HepG2 (cell line): Measurements from ENCODE around the gene CLRN2. TPM values are rescaled to one million over a fixed set of nuclear protein-coding genes. Genes with fewer than 3 reads are reported as not detected.

Source experiments
- ARNTL ChIP-seq: sonication (generic); formaldehyde crosslinking; IDR thresholded peaks from 2 replicates; pipeline ENCODE4 v1.4.0; 2020; ENCODE audit warnings: mild to moderate bottlenecking, missing genetic modification reagents
- EHMT2 ChIP-seq: fragments of 200-600 bp; sonication (generic); IDR thresholded peaks from 2 replicates; pipeline ENCODE4 v1.7.0; 2017; ENCODE audit warnings: antibody characterized with exemption, low read depth, low read length, borderline replicate concordance
- MYNN ChIP-seq: sonication (generic); formaldehyde crosslinking; IDR thresholded peaks from 2 replicates; pipeline ENCODE4 v1.4.0; 2020; ENCODE audit warnings: mild to moderate bottlenecking, low read depth, missing genetic modification reagents
- NONO ChIP-seq, 2 experiments: fragments of 450-650 bp in 1 of 2; sonication (generic) in 1 of 2; formaldehyde crosslinking in 1 of 2; IDR thresholded peaks in 1 of 2; conservative IDR thresholded peaks in 1 of 2; 2 replicates each; pipeline versions ENCODE4 v1.6.1 to v1.8.0; 2017 to 2022; ENCODE audit warnings: mild to moderate bottlenecking in 1 of 2, missing genetic modification reagents in 1 of 2, moderate library complexity in 1 of 2
- SRSF4 ChIP-seq: fragments of 200-400 bp; formaldehyde crosslinking; IDR thresholded peaks from one replicate; pipeline ENCODE4 v1.6.1; 2018; ENCODE audit warnings: mild to moderate bottlenecking, low read depth, low read length, moderate library complexity; ENCODE audit not compliant: poor library complexity, severe bottlenecking
- ZFP82 ChIP-seq: sonication (generic); formaldehyde crosslinking; IDR thresholded peaks from 2 replicates; pipeline ENCODE4 v1.5.1; 2020; ENCODE audit warnings: mild to moderate bottlenecking, missing genetic modification reagents, borderline replicate concordance
- ZNF460 ChIP-seq: sonication (generic); formaldehyde crosslinking; IDR thresholded peaks from 2 replicates; pipeline ENCODE4 v1.5.1; 2020; ENCODE audit warnings: missing genetic modification reagents, mild to moderate bottlenecking, borderline replicate concordance
- ZNF615 ChIP-seq: sonication (generic); formaldehyde crosslinking; IDR thresholded peaks from 2 replicates; pipeline ENCODE4 v1.5.0; 2020; ENCODE audit warnings: mild to moderate bottlenecking, missing genetic modification reagents, borderline replicate concordance
- ZNF616 ChIP-seq: sonication (generic); formaldehyde crosslinking; IDR thresholded peaks from 2 replicates; pipeline ENCODE4 v1.5.0; 2020; ENCODE audit warnings: low read depth, mild to moderate bottlenecking, missing genetic modification reagents
- ZNF709 ChIP-seq: sonication (generic); formaldehyde crosslinking; IDR thresholded peaks from 2 replicates; pipeline ENCODE4 v1.5.0; 2020; ENCODE audit warnings: mild to moderate bottlenecking, missing genetic modification reagents
- ZNF878 ChIP-seq: sonication (generic); formaldehyde crosslinking; IDR thresholded peaks from 2 replicates; pipeline ENCODE4 v1.8.1; 2023; ENCODE audit warnings: mild to moderate bottlenecking, missing genetic modification reagents, moderate library complexity
- polyA plus RNA-seq, 8 experiments: library from polyadenylated mRNA; depleted of rRNA in 3 of 8; stranded (reverse) in 7 of 8; unstranded in 1 of 8; fragments of >200 nt; fragmentation: Illumina TruSeq in 4 of 8; extraction: Trizol in 4 of 8; gene quantifications; 2 replicates each; pipeline versions ENCODE4 v1.2.1 to v1.2.3, GENCODE V29; 2011 to 2016; ENCODE audit warnings: low read depth in 4 of 8, missing spikeins in 1 of 8, mixed read lengths in 1 of 8; ENCODE audit not compliant: insufficient read depth in 1 of 8
- total RNA-seq, 5 experiments: library from RNA; depleted of rRNA; stranded (reverse); fragments of >200 nt; fragmentation: Illumina TruSeq; extraction: Trizol; gene quantifications; 2 replicates each; pipeline ENCODE4 v1.2.3, GENCODE V29; 2016; ENCODE audit warnings: low read depth in 1 of 5
- TF ChIP-seq, protein P1 (sequence below): sonication (generic); formaldehyde crosslinking; IDR thresholded peaks from 2 replicates; pipeline ENCODE4 v1.4.0; 2020; ENCODE audit warnings: mild to moderate bottlenecking, missing genetic modification reagents, borderline replicate concordance
- TF ChIP-seq, protein P2 (sequence below), 2 experiments: IDR thresholded peaks; 2 replicates each; pipeline ENCODE4 v1.6.1; 2011 to 2012; ENCODE audit warnings: low read length in 2 of 2, borderline replicate concordance in 1 of 2, low read depth in 1 of 2, mild to moderate bottlenecking in 1 of 2, moderate library complexity in 1 of 2
- TF ChIP-seq, protein P3 (sequence below): sonication (generic); formaldehyde crosslinking; IDR thresholded peaks from 2 replicates; pipeline ENCODE4 v1.8.1; 2023; ENCODE audit warnings: mild to moderate bottlenecking, moderate library complexity, missing genetic modification reagents
- TF ChIP-seq, protein P4 (sequence below): sonication (generic); formaldehyde crosslinking; IDR thresholded peaks from 2 replicates; pipeline ENCODE4 v1.5.0; 2020; ENCODE audit warnings: mild to moderate bottlenecking, missing genetic modification reagents

CLRN2 gene
- total and polyA plus RNA-seq, 2 of the 13 experiments (the other 11 are each of a cell fraction or from before 2014, with no cell fraction given): not detected

DNA sequence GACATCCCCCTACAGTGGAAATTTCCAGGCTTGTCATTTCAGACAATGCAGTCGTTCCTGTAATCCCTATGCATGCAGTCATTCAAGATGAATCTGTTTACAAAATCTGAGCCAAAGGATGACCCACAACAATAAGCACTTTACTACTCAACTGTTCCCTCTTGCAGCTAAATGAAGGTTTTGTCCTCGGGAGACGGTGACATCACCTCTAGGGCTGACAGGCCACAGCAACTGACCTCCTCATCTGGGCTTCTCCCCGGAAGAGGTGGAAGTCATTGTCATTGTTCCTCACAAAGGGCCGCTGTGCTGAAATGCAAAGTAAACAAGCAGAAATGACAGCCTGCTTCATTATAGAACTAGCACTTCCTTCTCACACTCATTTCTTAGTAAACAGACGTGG, 29.2 kb downstream of the CLRN2 start (continued):
- TF ChIP-seq EHMT2: no peak; the same call in 1 of the 2 replicates
- TF ChIP-seq, protein P1, sequence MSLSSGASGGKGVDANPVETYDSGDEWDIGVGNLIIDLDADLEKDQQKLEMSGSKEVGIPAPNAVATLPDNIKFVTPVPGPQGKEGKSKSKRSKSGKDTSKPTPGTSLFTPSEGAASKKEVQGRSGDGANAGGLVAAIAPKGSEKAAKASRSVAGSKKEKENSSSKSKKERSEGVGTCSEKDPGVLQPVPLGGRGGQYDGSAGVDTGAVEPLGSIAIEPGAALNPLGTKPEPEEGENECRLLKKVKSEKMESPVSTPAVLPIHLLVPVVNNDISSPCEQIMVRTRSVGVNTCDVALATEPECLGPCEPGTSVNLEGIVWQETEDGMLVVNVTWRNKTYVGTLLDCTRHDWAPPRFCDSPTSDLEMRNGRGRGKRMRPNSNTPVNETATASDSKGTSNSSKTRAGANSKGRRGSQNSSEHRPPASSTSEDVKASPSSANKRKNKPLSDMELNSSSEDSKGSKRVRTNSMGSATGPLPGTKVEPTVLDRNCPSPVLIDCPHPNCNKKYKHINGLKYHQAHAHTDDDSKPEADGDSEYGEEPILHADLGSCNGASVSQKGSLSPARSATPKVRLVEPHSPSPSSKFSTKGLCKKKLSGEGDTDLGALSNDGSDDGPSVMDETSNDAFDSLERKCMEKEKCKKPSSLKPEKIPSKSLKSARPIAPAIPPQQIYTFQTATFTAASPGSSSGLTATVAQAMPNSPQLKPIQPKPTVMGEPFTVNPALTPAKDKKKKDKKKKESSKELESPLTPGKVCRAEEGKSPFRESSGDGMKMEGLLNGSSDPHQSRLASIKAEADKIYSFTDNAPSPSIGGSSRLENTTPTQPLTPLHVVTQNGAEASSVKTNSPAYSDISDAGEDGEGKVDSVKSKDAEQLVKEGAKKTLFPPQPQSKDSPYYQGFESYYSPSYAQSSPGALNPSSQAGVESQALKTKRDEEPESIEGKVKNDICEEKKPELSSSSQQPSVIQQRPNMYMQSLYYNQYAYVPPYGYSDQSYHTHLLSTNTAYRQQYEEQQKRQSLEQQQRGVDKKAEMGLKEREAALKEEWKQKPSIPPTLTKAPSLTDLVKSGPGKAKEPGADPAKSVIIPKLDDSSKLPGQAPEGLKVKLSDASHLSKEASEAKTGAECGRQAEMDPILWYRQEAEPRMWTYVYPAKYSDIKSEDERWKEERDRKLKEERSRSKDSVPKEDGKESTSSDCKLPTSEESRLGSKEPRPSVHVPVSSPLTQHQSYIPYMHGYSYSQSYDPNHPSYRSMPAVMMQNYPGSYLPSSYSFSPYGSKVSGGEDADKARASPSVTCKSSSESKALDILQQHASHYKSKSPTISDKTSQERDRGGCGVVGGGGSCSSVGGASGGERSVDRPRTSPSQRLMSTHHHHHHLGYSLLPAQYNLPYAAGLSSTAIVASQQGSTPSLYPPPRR: peak; percentile 45; the same call in 1 of the 2 replicates
- TF ChIP-seq, protein P2, sequence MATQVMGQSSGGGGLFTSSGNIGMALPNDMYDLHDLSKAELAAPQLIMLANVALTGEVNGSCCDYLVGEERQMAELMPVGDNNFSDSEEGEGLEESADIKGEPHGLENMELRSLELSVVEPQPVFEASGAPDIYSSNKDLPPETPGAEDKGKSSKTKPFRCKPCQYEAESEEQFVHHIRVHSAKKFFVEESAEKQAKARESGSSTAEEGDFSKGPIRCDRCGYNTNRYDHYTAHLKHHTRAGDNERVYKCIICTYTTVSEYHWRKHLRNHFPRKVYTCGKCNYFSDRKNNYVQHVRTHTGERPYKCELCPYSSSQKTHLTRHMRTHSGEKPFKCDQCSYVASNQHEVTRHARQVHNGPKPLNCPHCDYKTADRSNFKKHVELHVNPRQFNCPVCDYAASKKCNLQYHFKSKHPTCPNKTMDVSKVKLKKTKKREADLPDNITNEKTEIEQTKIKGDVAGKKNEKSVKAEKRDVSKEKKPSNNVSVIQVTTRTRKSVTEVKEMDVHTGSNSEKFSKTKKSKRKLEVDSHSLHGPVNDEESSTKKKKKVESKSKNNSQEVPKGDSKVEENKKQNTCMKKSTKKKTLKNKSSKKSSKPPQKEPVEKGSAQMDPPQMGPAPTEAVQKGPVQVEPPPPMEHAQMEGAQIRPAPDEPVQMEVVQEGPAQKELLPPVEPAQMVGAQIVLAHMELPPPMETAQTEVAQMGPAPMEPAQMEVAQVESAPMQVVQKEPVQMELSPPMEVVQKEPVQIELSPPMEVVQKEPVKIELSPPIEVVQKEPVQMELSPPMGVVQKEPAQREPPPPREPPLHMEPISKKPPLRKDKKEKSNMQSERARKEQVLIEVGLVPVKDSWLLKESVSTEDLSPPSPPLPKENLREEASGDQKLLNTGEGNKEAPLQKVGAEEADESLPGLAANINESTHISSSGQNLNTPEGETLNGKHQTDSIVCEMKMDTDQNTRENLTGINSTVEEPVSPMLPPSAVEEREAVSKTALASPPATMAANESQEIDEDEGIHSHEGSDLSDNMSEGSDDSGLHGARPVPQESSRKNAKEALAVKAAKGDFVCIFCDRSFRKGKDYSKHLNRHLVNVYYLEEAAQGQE (IDR thresholded peaks at IDR 0.05; ENCODE audit: borderline replicate concordance in 1 of 2, low read depth in 1 of 2, low read length in 2 of 2): peak in 1 of 2 experiments; percentile 23; a peak in 1 of 4 replicates
- TF ChIP-seq ZNF878 (CRISPR knock-in tag): peak; percentile 85; the same call in 1 of the 2 replicates
- TF ChIP-seq ZNF709 (CRISPR knock-in tag): no peak
- no peak for TF ChIP-seq ZFP82 (CRISPR knock-in tag)
- TF ChIP-seq, protein P3, sequence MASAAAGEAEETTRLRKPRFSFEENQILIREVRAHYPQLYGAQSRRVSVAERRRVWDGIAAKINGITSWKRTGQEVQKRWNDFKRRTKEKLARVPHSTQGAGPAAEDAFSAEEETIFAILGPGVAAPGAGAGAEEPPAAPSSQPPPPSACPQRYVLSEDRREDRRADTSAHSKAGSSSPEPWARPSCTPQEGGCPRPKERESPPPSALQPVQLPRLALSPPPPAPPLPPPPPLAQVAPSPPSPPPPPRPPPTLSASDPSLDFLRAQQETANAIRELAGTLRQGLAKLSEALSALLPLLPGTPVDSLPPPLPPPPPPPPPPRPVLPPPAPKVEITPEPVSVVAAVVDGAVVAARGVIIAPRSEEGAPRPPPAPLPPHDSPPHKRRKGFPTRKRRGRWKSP (CRISPR knock-in tag): peak; percentile 38; the same call in 1 of the 2 replicates
- TF ChIP-seq ZNF616 (CRISPR knock-in tag): no peak
- TF ChIP-seq ZNF615 (CRISPR knock-in tag): no peak
- TF ChIP-seq NONO (IDR thresholded peaks at IDR 0.05): no peak
- no peak for TF ChIP-seq NONO (CRISPR knock-in tag; conservative IDR thresholded peaks at IDR 0.05)
- TF ChIP-seq MYNN: no peak
- no peak for TF ChIP-seq ZNF460 (CRISPR knock-in tag)
- TF ChIP-seq ARNTL (CRISPR knock-in tag): no peak
- no peak for TF ChIP-seq SRSF4
- TF ChIP-seq, protein P4, sequence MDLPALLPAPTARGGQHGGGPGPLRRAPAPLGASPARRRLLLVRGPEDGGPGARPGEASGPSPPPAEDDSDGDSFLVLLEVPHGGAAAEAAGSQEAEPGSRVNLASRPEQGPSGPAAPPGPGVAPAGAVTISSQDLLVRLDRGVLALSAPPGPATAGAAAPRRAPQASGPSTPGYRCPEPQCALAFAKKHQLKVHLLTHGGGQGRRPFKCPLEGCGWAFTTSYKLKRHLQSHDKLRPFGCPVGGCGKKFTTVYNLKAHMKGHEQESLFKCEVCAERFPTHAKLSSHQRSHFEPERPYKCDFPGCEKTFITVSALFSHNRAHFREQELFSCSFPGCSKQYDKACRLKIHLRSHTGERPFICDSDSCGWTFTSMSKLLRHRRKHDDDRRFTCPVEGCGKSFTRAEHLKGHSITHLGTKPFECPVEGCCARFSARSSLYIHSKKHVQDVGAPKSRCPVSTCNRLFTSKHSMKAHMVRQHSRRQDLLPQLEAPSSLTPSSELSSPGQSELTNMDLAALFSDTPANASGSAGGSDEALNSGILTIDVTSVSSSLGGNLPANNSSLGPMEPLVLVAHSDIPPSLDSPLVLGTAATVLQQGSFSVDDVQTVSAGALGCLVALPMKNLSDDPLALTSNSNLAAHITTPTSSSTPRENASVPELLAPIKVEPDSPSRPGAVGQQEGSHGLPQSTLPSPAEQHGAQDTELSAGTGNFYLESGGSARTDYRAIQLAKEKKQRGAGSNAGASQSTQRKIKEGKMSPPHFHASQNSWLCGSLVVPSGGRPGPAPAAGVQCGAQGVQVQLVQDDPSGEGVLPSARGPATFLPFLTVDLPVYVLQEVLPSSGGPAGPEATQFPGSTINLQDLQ (CRISPR knock-in tag): no peak
